CD4-positive, alpha-beta T cell treated with Interferon alpha-2 for 1 hour (primary cell): Measurements from ENCODE around the gene NSD2.
"Not testable (repeated sequence)": the region's sequence is repeated elsewhere in the genome, so short reads cannot be mapped to it uniquely, and the experiment has no call there.

ENCODE experiments used
- DNase-seq, 2 donors: peaks; one replicate each; pipeline ENCODE4 v3.0.0-alpha.2; 2020 to 2022

NSD2 gene

DNA sequence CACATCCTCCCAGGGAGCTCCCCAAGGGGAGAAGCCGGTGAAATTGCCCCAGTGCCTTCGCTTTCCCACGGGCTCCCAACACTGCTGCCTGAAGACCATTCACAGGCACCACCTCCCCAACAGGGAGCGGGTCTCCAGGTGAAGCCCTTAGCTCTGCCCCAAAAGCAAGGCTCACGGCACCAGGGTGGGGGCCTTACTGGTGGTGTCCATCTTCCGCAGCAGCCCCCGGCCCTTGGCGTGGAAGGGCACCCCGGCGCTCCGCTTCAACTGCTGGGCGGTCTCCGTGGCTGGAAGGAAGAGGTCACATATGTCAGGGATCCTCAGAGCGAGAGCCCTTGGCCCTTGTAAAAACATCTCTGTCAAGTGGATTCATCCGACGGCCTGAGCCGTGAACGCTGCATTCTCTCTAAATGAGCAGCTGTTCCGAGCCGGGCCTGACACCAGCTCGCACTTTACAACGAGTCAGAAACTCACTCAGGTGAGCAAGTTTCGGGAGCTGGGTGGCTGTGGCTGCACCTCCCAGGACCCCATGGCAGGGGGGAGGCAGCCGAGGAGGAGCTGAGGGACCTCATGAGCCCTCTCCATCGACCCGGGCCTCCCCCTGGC is 116.6 kb downstream of the NSD2 start:
- no peak for DNase-seq

DNA sequence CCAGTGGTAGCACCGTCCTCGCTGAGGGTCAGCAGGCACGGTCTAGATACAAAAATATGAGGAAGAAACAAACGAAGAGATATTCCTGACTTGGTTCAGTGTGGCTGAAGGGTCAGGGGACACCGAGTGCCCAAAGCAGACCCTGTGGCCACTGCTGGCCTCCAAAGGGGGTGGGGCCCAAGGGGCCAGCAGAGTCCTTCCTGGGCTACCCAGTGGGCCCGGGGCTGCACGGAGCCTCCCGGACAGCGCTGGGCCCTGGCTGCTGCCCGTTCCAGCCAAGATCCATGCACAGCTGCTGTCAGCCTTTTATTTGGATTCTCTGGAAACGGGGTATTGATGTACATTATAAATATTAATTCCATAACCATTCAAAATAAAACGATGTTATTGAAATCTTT is 117.1 kb downstream of the NSD2 start:
- DNase-seq = no peak

DNA sequence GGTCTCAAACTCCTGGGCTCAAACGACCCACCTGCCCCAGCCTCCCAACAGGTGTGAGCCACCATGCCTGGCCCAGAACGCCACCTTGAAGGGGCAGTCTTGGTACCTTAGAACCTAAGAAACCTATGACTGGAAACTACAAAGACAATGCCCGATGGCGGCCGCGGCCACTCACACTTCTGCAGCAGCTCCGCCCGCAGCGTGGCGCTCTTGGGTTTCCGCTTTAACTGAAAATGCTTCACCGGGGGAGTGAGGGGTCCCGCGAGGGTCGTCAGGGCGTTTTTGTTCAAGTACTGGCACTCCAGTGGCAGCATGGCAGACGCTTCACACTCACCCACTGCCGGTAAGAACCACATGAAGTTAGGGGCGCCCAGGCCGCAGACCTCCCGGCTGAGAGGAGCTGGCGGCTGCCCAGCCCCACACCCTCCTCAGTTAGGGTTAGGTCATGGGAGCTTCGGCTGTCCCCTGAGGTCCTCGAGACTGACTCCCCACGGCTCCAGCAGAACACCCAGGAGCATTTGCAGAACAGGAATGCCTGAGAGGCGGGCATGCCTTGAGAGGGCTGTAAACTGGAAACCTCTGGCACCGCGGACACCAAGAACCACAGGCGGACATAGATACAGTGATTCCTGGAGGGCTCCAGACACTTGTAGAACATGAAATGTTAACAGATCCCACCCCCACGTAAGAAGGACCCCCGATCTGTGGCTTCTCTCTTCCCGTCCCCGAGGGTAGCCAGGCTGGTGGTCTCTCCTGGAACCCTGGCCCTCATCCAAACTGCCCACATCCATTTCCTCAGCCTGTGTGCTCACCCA is 118.5 kb downstream of the NSD2 start:
- DNase-seq = no peak

DNA sequence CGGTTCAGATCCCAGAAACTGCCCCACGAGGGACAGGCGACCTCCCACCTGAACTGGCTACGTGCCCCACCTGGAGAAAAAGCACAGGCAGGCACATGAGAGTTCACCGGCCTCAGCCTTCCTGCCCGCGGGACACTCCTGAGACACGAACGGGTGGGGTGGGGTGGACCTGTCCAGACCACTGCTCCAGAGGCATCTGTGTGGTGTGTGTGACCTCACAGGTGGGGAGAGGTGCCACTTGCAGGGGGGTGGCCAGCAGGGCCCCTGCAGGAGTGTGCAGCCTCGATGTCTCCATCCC is 119.1 kb downstream of the NSD2 start:
- no peak for DNase-seq

DNA sequence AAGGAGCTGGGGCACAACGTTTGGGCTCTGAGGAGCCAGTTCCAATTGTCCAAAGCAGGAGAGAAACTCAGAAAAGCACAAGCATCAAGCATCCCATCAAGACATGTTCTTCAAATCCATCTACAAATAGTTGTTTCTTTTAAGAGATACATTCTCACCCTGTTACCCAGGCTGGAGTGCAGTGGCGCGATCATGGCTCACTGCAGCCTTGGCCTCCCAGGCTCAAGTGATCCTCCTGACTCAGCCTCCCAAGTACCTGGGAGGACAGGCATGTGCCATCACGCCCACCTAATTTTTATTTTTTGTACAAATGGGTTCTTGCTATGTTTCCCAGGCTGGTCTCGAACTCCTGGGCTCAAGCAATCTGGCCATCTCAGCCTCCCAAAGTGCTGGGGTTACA is 119.5 kb downstream of the NSD2 start:
- no peak for DNase-seq

DNA sequence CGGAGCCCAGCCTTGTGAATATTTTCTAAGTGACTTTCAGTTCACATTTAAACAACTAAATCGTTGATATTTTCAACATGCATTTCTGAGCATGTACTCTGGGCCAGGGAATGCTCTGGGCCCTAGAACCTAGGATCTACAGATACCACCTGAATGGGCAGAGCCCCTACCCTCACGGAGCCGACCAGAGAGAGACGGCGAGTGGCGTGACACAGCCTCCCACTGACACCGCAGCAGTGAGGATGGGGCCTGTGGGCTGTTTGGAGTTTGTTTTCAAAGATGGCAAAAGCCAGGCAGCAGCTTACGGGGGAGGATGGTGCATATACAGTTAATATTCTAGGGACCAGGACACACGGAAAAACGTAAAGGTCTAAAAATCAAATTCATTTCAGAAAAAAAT is 119.9 kb downstream of the NSD2 start:
- DNase-seq = no peak

DNA sequence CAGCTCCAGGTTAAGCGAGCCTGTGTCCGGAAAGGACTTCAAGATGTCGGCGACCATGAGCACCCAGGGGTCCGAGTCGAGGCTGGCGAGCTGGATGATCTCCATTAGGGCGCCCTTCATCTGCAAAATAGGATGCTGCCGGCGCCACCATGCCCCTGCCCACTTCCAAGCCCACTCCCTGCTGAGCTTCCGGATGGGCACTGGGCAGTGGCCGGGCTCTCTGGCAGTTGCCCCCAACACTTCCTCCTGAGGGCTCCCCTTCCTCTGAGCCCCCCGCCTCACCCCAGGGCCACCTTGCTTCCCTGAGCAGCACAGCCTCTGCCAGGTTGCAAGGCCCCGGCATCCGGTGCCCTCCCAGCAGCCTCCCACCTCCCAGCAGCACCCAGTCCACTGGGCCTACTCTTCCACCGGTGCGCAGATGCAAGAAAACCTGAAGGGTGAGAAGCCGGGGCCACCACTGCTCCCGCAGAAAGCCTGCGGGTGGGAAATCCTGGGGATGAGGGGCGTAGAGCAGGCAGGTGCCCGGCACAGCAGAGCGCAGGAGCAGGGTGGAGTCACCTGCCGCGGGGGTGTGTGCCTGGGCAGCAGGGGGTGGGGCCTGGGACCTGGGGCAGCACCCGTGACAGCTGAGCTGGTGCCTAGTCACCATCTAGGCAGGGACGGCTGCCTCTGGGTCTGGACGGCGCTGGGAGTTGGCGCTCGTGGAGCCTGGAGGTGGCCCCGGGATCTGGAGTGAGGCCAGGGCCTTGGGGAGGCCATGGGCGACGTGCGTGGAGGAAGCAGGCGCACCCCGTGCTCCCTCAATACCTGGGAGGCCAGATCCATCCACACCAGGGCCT is 120.6 kb downstream of the NSD2 start:
- DNase-seq = no peak

DNA sequence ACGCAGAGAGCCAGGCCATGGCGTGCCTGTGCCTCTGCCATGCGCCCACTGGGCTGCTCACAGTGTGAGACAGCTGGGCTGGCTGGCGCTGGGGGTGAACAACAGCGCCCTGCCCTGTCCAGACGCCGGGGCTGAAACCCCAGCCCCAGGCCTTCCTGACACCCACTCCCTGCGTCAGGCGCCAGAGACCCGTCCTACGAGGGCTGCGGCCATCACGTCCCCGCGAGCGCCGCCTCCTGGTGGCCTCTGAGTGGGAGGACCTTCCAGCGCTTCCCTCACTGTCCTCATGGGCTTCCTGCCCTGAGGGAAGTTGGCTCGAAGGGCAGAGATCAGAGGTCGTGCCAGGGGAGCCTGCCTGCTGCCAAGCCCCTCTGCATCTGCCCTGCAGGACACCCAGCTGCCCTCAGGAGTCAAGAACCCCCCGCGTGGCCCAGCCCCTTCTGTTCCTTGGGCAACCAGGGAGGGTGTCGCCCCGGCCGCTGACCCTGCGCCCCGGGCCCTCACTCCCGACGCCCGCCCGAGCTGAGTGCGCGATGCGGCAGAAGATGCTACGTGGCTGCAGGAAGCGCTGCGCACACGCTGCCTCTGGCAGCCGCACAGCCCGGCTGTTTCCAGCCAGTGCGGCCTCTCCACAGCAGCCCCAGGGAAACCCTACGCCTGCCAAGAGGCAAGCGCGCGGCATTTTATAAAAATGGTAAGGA is 121.4 kb downstream of the NSD2 start:
- no peak for DNase-seq

DNA sequence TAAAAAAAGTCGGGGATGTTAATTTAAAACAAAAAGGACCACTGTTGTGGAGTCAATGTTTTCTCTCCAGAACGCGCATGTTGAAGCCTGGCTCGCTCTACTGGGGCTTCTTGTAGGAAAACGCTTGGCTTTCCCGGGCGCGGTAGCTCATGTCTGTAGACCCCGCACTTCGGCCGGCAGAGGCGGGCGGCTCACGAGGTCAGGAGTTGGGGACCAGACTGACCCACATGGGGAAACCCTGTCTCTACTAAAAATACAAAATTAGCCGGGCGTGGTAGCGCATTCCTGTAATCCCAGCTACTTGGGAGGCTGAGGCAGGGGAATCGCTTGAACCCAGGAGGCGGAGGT is 122.0 kb downstream of the NSD2 start:
- no peak for DNase-seq

DNA sequence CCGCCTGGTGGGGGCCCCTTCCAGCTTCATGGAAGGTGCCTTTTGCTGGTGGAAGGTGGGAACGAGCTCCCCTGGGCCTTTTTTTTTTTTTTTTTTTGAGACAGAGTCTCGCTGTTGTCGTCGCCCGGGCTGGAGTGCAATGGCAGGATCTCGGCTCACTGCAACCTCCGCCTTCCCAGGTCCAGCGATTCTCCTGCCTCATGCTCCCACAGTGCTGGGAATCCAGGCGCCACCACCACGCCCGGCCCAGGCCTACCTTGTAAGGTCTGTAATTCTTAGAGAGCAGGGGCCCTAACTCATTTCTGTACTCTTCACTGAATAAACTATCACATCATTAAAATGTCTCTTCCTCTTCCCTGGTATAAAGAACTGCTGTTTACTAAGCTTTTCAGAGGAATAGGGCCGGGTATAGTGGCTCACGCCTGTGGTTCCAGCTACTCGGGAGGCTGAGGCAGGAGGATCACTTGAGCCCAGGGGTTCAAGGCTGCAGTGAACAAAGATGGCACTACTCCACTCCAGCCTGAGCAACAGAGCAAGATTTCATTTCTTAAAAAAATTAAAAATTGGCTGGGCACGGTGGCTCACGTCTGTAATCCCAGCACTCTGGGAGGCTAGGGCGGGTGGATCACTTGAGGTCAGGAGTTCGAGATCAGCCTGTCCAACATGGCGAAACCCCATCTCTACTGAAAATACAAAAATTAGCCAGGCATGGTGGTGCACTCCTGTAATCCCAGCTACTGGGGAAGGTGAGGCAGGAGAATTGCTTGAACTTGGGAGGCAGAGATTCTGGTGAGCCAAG is 122.7 kb downstream of the NSD2 start:
- DNase-seq = not testable (repeated sequence)

DNA sequence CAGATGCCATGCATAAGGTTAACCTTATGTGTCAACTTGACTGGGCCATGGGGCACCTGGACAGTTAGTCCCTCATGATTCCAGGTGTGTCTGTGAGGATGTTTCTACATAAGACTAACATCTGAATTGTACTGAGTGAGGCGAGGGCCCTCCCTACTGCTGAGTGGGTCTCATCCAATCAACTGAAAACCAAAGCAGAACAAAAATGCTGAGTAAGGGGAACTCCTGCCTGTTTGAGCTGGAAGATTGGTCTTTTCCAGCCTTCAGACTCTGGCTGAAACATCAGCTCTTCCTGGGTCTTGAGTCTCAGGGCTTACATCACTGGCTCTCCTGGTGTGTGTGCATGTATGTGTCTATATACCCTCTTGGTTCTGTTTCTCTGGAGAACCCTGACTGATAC is 123.7 kb downstream of the NSD2 start:
- no peak for DNase-seq

DNA sequence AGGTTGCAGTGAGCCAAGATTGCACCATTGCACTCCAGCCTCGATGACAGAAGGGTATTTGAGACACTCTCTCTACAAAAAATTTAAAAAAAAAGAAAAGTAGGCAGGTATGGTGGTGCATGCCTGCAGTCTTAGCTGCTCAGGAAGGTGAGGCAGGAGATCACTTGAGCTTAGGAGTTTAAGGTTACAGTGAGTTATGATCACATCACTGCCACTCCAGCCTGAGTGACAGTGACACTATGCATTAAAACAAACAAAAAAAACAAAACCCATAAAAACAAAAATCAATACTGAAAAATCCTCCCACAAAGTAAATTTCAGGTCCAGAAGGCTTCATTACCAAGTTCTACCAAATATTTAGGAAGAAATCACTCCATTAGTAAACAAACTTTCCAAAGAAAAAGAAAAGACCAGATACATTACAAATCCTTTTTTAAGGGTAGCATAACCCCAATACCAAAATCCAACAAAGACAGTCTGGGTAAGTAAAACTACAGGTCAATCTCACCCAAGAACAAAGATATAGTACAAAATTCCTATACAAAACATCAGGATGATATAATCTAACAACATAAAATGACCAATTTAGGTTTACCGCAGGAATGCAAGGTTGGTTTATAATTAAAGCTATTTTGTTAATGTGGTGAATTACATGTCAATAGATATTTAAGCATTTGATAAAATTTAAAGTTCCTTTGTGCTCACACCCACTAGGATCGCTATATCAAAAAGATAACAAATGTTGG is 125.8 kb downstream of the NSD2 start:
- no peak for DNase-seq

DNA sequence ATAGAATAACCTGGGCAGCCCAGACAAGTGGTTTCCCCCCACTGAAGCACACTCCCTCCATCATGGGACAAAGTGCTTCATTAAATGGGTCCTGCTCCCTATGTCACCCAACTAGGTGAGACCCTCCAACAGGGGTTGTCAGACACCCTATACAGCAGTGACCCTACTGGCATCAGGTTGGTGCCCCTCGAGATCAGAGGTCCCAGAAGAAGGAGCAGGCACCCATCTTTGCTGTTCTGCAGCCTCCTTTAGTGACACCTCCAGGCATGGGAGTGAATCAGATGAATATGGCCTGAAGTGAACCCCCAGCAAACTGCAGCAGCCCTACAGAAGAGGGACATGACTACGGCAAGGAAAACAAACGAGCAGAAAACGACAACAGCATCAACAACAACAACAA is 126.5 kb downstream of the NSD2 start:
- no peak for DNase-seq

DNA sequence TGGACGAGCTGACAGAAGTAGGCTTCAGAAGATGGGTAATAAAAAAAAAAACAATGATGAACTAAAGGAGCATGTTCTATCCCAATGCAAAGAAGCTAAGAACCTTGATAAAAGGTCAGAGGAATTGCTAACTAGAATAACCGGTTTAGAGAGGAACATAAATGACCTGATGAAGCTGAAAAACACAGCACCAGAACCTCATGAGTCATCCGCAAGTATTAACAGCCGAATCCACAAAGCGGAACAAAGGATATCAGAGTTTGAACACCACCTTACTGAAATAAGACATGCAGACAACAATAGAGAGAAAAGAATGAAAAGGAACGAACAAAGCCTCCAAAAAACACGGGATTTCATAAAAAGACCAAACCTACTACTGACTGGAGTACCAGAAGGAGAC is 127.1 kb downstream of the NSD2 start:
- DNase-seq = no peak

DNA sequence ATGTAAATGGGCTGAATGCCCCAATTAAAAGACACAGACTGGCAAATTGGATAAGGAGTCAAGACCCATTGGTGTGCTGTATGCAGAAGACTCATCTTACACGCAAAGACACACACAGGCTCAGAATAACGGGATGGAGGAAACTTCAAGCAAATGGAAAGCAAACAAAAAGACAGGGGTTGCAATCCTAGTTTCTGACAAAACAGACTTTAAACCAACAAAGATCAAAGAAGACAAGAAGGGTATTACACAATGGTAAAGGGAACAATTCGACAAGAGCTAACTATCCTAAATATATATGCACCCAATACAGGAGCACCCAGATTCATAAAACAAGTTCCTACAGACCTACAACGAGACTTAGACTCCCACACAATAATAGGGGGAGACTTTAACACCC is 128.1 kb downstream of the NSD2 start:
- DNase-seq = not testable (repeated sequence)

DNA sequence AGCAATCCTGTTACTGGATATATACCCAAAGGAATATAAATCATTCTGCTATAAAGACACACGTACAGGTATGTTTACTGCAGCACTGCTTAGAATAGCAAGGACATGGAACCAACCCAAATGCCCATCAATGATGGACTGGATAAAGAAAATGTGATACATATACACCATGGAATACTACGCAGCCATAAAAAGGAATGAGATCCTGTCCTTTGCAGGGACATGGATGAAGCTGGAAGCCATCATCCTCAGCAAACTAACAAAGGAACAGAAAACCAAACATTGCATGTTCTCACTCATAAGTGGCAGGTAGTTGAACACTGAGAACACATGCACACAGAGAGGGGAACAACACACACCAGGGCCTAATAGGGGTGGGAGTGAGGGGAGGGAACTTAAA is 132.2 kb downstream of the NSD2 start:
- DNase-seq = not testable (repeated sequence)

DNA sequence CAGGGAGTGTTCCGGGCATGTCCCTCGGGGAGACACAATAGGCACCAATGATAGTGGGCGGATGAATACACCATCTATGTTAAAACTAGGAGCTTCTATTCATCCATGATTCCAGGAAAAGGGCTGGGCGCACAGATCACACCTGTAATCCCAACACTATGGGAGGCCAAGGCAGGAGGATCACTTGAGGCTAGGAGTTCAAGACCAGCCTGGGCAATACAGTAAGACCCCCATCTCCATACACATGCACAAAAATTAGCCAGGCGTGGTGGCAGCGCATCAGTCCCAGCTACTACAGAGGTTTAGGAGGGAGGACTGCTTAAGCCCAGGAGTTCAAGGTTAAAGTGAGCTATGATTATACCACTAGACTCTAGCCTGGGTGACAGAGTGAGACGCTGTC is 135.2 kb downstream of the NSD2 start:
- DNase-seq = no peak

DNA sequence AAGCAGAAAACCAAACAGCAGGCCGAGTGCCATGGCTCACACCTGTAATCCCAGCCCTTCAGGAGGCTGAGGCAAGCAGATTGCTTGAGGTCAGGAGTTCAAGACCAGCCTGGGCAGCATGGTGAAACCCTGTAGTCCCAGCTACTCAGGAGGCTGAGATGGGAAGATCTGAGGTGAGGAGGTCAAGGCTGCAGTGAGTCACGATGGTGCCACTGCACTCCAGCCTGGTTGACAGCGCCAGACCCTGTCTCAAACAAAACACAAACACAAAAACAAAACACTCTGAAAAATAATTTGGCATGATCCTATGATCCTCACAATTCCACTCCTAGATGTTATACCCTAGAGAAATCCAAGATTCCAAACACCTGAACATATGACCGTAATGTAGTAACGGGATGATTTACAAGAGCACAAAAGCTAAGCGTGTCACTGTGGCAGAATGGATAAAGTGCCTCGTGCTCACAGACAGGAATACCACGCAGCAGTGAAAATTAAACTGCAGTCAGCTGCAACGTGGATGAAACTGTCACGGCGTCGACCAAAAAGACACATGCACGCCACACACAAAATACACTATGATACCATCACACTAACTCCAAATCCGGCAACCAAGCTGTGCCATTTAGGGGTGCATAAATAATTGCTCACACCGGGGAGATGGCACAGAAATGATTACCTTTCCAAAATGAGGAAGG is 135.9 kb downstream of the NSD2 start:
- DNase-seq = no peak

DNA sequence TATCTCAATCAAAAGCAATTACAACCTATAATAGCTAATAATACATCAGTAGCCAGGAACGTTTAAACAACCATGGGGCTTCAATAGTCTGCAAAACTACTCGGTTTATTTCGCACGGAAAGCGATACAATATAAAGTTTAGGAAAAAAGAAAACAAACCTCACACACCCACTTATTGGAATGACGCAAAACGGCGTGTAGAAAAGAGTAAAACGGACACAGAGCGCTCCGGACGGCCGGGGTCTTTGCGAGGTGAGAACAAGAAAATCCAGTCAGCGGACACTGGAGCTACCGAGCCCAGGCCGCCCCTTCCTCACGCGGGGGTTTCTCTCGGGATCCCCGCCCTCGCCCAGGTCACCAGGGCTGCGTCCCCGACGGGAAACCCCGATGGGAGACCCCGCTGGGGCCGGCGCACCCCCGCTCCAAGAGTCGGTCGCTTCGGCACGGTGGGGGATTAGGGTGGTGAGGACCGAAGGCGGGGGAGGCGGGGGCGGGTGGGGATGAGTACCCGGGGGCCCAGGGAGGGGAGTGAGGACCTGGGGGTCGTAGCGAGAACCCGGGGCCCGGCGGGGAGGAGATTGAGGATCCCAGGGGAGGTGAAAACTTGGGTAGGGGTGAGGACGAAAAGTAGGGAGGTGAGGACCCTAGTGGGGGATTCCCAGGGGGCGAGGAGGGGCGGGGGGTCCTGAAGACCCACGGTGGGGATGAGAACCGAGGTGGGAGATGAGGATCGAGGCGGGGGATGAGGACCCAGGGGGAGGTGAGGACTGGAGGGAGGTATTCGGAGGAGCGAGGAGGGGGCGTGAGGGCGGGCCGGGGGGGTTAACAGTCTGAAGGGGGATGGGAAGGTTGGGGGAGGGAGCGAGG is 136.8 kb downstream of the NSD2 start:
- no peak for DNase-seq

DNA sequence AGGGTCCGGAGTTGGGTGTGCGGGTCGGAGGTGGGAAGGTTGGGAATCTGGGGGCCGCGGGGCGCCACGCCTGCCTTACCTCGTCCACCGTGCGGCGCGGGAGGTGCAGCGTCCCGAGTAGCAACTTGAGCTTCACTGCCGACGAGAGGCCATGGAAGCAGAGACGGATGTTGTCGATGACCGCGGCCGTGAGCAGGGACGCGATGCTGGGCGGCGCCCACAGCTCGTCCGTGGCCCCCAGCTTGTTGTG is 137.4 kb downstream of the NSD2 start:
- DNase-seq = no peak
